ENCODE data around the gene PIGQ.
A peak's percentile ranks its signal among the peaks of the same experiment; 100 is the strongest.

PIGQ gene

DNA sequence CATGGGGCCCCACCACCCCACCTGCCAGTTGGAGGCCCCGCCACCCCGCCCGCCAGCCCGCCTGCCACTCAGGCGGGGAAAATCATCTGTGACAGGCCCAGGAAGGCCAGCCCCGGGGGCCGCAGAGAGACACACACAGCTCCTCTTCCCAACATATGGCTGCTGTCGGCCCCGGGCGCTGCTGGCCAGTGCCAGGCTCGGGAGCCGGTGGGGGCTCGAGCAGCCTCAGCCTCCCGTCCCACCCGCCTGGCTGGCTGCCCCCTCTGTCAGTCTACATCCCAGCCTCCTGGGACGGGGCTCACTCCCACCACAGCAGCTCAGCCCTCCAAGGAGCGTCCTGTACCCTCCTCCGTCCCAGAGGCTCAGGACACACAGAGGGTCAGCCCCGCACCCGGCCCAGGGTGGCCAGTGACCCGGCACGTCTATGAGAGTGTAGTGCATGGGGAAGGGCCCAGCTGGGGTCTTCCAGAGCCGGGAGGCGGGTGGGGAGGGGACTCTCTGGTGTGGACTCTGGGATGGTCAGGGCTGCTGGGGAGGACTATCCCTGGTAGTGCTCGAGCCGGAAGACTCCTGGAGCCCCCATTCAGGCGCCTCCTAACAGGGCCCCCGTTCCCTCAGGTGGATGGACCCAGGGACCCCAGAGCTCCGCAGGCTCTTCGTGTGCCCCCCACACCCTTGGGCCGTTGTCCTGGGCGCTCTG is 13.1 kb upstream of the PIGQ start:
- no peak for DNase-seq

DNA sequence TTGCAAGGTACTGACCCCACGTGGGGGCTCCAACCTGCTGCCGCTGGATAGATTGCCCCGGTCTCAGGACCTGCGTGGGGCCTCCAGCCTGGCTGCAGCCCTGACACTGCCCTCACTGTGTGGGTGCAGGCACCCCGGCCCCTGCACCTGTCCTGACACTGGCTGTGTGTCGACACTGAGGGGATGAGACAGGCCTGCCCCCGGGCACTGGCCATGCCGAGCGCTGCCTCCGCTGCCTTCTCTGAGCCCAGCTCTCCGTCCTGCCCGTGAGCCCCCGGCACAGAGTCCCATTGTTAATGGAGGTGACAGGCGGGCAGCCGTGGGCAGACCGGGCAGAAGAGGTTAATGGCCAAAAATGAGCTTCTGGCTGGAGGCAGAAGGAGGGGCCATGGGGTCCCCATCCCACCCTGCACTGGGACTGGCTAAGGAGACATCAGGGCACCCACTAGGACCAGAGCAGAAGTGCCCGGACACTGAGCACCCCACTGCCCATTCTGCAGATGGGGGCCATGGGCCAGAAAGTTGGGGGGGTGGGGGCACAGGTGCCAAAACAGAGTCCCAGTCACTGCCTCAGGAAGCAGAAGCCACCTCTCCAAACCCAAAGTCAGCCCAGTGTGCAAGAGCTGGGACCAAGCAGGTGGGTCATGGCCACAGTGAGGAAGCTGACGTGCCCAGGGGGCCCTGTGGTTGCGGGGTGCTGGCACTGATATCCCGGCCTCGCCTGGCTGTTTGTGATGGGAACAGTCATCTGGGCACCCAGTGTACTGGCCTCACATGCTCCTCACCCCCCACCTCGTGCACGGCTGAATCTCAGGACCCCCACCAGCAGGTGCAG is 12.1 kb upstream of the PIGQ start:
- DNase-seq = no peak

DNA sequence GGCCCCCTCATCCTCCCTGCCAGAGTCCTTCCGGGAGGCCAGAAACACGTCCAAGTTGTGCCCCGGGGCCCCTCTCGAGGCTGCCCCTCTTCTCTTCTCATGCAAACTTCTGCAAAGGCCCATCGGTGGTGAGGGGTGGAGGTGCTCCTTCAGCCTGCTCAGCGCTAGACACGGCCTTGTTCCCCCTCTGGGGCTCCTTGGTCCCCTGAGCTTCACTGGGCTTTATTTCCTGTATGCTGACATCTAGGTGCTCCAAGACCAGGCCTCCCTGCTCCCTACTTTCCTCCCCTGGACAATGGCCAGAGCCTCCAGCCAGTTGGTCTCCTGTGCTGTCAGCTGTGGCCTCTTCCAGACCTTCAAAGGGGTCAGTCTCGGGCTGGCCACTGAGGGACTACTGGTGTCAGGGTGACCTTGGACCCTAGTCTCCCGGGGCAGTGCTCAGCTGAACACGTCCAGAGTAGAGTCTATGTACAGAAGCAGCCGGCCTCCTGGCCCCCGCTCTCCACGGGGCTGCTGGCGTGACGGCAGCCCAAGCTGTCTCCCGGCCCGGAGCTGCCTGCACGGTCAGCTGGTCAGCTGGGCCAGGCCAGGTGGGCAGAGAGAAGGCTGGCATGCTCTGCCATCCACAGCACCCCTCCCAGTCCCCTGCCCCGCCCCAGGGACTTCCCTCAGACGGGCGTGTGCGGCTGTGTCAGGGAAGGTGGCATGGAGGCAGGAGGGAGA is 11.3 kb upstream of the PIGQ start:
- peak; percentile 83 to 94 for DNase-seq

DNA sequence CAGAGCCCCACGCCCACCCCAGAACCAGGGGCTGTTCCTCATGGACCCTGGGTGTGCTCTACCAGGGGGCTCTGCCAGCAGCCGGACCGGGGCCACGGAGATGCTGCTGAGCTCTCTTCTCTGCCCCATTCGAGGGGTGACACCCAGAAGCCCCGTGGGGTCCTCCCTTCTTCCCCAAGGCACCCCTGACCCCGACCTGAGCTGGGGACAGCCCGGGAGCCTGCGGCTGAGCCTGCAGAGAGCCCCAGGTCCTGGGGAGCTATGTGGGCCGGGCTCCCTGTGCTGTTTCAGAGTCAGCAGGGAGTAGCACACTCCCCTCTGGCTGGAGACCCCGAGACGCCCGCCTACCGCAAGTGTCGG is 10.8 kb upstream of the PIGQ start:
- DNase-seq = no peak

DNA sequence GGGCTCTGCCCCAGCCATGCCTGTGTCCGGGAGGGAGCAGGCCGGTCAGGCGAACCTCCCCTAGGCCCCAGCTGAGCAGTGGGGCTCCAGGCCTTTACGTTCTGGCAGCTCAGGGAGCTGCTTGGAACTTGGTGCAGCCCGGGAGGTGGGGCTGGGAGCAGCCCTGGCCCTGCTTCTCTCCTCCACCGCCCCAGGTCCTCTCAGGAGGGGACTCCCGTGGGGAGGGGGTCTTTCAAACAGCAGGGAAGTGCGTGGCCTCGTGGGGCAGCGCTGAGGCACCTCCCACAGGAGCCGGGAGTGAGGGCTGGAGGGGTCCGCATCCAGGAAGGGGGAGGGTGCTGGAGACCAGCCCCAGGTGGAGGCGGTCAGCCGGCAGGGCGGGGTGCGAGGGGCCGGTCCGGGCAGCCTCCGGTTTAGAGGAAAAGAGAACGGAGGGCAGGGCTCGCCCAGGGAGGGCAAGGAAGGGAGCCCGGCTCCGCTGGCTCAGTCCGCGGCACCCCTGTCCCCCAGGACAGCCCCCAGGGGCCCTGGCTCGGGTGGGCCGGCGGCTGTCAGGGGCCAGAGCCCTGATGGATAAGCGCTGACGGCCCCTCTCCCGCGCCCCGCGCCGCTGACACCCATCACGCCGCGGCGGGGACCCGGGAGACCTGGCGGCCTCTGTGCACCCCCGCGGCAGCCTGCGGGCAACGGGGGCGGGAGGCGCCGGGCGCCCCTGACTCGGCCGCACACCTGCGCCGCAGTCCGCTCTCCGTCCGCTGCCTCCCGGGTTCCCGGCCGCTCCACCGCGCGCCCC is 10.2 kb upstream of the PIGQ start:
- no peak for DNase-seq

DNA sequence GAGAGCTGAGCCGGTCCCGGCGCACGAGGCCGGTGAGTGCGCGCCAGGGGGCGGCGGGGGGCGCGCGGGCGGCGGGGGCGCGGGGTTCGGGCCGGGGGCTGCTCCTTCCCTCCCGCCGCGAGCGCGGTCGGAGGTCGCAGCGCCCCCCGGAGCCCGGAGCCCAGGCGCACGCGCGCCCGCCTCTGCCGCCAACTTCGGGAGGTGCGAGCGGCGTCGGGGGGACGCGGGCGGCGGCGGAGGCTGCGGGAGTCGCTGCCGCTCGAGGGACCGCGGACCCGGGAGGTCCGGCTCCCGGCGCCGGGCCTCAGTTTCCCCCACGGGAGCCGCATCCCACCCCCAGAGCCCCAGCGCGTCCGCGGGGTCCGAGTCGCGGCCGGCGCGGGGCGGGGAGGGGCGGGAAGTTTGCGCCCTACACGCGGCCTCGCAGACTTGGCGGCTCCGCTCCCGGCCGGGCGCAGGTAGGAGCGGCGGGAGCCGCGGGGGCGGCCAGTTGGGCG is 9.5 kb upstream of the PIGQ start, which contains the start of gene PRR35:
Gene PRR35, plus strand, starts transcription at position 191 of the 497 bp plus-strand sequence. CDS start 2,901 bp downstream, outside the sequence.
- DNase-seq = no peak

DNA sequence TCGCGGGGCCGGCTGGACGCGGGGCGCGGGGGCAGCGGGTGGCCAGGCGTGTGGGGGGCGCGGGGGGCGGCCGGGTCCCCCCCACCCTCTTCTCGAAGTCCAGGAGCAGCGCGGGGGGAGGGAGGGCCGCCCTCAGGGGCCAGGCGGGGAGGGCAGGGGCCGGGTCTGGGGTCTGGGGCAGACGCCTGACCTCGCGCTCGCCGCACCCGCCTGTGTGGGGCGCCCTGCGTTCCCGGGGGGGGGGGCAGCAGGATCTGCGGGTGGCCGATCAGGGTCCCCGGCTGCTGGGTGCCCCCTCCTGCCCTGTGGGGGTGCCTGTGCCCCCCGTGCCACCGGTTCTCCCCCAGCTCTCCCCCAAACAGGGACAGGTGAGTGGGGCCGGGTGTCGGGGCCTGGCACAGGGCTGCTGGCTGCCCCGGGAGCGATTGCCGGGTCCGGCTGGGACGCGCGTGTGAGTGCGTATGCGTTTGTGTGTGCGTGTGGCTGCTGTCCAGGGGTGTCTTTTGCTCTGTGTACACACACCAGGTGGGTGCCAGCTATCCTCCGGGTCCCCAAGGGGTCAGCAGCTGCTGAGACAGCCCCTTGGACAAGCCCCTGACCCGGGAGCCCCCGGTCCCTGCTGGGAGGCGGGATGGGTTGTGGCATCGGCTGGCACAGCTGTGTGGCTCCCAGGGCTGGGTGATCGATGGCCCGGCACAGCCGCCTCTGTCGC is 8.9 kb upstream of the PIGQ start:
- no peak for DNase-seq

DNA sequence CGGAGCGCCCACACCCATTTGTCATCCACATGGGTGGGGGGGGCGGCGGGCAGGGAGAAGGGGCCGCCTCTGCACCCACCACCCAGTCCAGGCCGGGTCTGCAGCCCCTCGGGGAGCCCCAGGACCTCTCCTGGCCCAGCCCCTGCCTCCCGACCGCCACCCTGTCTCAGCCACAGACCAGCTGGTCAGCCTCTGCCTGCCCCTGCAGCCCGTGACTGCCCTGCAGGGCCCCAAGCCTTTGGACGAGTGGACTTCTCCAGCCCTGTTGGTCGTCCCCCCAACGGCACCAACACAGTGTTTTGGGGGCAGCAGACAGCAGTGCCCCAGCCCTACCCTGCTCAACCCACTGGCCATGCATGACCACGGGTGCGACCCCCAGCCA is 8.4 kb upstream of the PIGQ start:
- DNase-seq = no peak

DNA sequence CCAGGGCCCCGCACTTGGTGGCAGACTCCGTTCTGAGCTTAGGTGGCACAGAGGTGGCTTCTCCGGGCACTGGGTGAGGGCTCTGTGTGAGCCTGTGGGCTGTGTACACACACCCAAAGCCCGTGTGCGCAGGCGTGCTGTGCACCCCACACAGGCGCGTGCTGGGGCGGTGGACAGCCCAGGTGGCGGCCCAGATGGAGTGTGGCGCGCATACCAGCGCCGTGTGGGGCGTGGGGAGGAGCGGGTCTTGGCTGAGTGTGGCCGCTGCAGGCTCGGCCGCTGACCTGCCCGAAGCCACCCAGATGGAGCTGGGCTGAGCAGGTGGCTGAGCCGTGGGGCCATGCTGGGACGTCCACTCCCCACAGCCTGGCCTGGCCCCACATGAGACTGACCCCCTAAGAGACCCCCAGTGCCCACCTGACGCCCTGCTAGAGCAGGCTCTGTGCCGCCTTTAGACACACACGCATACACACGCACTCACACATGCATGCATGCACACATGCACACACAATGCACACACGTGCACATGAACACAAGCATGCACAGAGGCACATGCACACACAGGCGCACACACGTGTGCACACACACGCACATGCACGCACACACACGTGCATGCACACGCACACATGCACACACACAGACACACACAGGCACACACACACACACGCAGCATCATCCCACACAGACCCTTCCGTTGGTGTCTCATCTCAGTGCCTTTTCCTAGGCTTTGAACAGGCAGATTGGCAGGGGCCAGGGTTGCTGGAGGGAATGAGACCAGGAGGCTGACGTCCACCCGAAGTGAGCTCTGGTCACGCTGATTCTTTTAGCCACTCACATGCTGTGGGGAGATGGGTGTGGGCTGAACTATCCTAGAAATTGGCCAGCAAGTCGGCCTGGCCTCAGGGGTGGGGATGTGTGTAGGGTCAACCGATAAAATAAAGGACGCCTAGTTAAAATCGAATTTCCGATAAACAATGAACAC is 7.5 kb upstream of the PIGQ start:
- DNase-seq = peak in 1 of 2 experiments; percentile 55

DNA sequence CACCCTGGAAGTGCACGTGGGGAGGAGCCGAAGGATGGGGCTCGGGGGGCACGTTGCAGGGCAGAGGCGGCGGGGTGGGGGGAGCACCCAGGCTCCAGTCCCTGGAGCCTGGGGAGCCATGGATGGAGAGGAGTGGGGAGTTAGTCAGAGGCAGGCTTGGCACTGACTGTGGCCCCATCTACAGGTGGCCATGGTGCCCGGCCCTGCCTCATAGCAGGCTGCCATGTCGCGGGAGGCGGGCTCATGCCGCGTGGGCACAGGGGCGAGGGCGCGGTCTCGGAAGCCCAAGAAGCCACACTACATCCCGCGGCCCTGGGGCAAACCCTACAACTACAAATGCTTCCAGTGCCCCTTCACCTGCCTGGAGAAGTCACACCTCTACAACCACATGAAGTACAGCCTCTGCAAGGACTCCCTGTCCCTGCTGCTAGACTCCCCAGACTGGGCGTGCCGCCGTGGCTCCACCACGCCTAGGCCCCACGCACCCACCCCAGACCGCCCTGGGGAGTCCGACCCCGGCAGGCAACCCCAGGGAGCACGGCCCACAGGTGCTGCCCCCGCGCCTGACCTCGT is 6.6 kb upstream of the PIGQ start:
- no peak for DNase-seq

DNA sequence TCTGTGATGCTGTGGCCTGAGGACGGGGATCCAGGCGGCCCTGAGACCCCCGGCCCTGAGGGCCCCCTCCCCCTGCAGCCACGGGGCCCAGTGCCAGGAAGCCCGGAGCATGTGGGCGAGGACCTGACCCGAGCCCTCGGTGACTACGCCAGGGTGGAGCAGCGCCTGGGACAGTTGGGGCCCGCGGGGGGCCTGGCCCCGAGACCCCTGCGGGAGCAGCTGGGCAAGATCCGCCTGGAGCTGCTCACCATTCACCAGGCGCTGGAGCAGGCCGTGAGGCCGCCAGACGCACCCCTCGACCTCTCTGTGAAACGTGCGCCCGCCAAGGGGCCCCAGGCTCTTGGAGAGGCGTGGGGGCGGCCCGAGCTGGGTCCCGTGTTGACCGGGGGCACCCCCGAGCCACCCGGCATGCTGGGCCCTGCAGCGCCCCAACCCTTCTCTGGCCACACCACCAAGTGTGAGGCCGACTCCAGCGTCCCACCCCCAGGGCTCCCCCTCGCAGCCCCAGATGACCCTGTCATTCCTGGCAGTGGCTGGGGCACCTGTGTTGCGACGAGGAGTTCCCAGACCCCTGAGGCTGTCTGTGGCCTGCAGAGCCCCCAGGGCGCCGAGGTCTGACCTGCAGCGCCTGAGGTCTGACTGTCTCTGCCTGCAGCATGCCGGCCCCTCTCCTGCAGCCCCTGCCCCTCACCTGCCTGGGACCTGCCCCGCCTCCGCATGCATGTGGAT is 4.9 kb upstream of the PIGQ start:
- no peak for DNase-seq

DNA sequence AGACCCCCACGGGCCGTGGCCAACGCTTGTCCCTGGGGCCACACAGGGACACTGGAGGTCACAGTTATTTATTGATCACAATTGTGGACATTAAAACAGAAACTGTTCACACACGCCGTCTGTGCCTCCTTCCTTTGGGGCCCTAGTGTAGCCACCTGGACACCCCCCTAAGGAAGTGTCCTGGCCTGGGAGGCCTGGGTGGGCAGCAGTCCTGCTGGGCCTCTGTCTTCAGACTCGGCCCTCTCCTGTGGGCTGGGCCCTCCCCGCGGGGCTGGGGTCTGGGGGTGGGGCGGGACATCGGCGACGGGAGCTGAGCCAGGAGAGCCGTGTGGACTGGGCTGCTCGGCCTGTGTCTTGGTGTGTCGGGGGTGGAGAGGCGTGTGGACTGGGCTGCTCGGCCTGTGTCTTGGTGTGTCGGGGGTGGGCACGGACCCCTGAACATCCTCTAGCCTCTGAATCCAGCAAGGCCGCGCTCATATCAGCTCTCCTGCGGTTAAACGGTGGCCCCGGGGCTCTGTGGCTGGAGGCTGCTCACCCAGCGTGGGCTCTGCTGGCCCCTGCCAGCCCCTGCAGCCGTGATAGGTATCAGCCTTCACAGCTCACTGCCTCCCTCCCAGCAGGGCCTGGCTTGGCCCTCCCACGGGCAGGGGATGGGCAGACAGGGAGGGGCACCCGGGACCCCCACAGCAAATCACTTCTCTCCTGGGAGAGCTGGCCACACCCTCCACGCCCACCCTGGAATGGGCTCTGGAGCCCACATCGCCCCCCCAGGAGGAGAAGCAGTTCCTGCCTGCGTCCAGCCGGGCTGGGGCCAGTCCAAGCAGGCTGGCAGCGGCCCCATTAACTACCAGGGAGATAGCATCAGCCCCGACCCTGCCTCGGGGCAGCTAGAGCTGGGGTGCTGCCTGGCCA is 4.1 kb upstream of the PIGQ start:
- DNase-seq = no peak

DNA sequence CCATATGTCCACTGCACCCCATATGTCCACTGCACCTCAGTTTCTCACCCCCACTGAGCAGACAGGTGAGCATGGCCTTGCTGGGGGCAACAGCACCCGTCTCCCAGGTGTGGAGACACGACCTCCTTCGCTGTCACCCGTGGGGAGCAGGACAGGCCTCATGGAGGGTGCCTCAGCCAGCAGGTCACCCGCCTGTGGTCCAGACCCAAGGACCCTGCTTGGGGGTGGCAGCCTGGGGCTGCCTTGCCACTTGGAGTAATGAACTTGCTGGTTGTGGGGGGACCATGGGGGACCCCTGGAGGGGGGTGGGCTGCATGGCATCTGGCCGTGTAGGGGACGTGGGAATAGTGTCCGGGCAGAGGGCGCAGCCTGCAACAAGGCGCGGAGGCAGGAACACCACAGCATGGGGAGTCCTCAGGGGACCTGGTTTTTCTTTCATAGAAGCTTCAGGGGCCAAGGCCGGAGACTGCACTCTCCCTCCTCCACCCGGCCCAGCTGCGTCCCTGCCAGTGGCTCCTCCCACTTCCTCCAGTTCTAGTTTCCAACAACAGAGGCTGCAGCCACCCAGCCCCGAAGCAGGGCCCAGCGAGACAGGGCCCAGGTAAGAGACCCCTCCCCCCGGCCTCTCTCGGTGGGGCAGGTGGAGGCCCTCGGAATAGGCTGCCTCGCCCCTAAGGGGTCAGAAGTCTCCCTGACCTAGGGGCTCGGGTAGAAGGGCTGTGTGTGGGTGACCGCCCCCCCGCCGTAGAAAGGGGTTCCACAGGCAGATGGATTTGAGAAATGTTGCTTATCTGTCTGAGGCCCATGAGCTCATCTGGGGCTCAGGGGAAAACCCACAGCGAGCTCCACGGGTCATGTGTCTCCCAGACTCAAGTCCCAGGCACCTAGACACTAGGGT is 3.0 kb upstream of the PIGQ start, which contains the start of gene NHLRC4:
Gene NHLRC4, plus strand, starts transcription at position 531 of the 898 bp plus-strand sequence. CDS start 1,043 bp downstream, outside the sequence.
- DNase-seq = no peak

DNA sequence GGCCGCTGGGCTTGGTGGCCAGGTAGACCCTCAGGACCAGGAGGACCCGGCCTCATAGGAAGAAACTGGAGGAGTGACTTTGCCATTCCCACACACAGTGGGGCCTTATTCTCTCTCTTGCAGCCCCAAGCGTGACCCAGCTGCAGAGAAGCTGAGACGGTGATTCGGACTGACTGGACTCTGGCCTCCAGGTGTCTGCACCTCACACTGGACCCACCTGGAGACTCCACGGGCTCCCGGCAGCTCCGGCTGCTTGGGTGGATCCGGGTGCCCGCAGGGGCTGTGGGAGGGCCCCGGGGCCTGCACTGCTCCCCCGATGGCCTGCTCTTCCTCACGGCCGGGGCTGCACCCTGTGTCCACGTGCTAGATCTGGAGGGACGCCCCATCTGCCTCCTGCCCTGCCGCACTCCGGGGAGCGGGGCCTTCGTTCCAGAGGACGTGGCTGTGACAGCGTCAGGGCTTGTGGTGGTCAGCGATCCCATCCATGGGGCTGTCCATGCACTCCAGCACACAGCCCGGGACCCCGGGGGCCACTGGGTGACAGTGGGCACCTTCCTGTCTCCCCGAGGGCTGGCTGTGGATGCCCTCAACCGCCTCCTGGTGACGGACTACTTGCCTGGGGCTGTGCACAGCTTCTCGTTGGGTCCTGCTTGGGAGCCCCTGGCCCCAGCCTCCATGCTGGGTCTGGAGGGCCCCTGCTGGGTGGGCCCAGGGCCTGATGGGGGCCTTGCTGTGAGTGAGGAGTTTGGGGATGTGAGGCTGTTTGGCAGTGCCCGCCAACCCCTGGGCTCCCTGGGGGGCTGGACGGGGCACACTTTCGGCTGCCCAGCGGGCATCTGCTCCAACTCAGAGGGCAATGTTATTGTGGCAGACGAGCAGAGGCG is 2.2 kb upstream of the PIGQ start:
- no peak for DNase-seq

DNA sequence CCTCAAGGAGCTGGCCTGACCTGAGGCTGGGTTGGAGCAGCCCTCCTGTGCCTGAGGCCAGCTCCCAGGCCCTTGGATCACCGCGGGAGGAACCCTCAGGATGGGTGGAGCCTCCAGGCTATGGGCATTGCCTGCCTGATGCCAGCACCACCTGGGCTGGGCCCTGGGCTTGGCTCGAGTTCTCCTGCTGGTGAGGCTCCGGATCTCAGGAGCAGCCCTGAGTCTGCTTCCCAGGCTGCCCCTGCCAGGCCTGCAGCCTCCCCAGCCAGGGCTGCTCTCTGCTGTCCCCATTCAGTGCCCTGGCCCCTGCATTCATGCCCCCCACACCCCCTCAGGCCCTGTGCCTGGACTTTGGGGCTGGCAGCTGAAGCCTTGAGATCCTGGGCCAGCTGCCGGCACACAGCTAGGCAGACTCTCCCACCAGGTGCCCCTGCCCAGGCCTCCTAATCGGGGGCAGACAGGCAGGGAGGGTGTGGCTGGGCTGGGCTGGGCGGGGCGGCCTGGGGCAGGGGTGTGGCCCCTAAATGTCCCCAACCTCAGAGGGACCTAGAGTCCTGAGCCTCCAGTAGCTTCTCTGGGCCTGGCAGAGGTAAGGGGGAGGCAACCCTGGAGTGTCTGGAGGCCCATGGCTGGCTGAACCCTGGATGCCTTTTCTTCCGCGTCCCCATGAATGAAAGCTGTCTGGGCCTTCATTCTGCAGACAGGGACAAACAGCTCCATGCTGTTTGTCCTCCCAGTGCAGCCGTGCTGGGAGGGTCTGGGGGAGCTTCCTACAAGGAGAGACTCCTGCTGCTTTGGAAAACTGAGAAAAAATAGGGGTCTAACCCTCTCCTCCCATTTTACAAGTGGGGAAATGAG is 1.1 kb upstream of the PIGQ start:
- DNase-seq = no peak

Measured in cerebellar nuclear complex (tissue), 1 donor.